ENCODE data around the gene LEMD1.
"Not testable (repeated sequence)": the region's sequence is repeated elsewhere in the genome, so short reads cannot be mapped to it uniquely, and the experiment has no call there.

The LEMD1 gene

DNA sequence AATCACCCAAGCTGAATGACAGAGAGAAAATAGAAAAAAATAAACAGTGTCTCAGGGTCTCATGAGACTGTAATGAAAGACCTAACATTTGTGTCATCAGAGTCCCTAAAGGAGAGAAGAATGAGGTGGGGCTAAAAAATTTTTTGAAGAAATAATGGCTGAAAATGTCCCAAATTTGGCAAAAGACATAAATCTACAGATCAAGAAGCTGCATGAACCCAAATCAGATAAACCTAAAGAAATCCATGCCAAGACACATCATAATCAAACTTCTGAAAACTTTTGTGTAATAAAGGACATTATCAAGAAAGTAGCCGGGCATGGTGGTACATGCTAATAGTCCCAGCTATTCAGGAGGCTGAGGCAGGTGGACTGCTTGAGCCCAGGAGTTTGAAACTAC, 29.2 kb downstream of the LEMD1 start:
- Histone ChIP-seq H2BK12ac (ENCODE audit: low read length) (no peak overlapping the region), H3K23ac (ENCODE audit: low read depth, low read length, poor library complexity) (no peak overlapping the region), H3K79me1 (ENCODE audit: low read depth, low read length) (no peaks in the 10 kb centered on the region), H3K18ac (ENCODE audit: low read length) (no peak overlapping the region), H2BK5ac (ENCODE audit: low read length) (no peak overlapping the region), H2BK15ac (ENCODE audit: low read length) (no peak overlapping the region), H3K9me3 (replicated peaks in 1 of 2; ENCODE audit: control insufficient read depth in 2 of 2, insufficient read depth in 1 of 2, low read depth in 1 of 2, low read length in 2 of 2) (peaks cover 0 to 2% of the 10 kb centered on the region in 2 donors), H3K36me3 (replicated peaks in 1 of 2; ENCODE audit: control insufficient read depth in 2 of 2, insufficient read depth in 2 of 2, low read length in 2 of 2) (no peaks in the 10 kb centered on the region), H3K4me2 (ENCODE audit: insufficient read depth, low read length, poor library complexity, severe bottlenecking) (no peak overlapping the region), H2AK5ac (ENCODE audit: low read depth, low read length) (no peak overlapping the region), H3K4me3 (ENCODE audit: low read length in 2 of 2) (no peak overlapping the region), H3K4me1 (ENCODE audit: control insufficient read depth in 2 of 2, insufficient read depth in 1 of 2, low read depth in 1 of 2, low read length in 2 of 2) (no peaks in the 10 kb centered on the region), H3K27ac (replicated peaks; ENCODE audit: low read length) (no peak overlapping the region), H2AFZ (ENCODE audit: low read length) (no peak overlapping the region), H3K4ac (ENCODE audit: low read length) (no peak overlapping the region), H3K27me3 (ENCODE audit: control insufficient read depth in 3 of 3, insufficient read depth in 3 of 3, low read depth in 1 of 3, low read length in 3 of 3) (peaks cover 0 to 4% (median 0%) of the 10 kb centered on the region in 3 experiments), H3K9ac (ENCODE audit: low read depth, low read length, poor library complexity) (no peak overlapping the region), H2BK120ac (ENCODE audit: low read depth, low read length) (no peak overlapping the region), H4K8ac (ENCODE audit: low read depth, low read length) (no peak overlapping the region), H3K14ac (ENCODE audit: low read length) (no peak overlapping the region), H4K91ac (ENCODE audit: low read depth, low read length, poor library complexity) (no peak overlapping the region)
- no peak for DNase-seq (ENCODE audit: low spot score)
- no CpG with 5 or more reads among the region's 1 CpG for WGBS, 2 donors (ENCODE audit: extremely low coverage in 2 of 2, insufficient read length in 2 of 2, insufficient replicate concordance in 1 of 2)

DNA sequence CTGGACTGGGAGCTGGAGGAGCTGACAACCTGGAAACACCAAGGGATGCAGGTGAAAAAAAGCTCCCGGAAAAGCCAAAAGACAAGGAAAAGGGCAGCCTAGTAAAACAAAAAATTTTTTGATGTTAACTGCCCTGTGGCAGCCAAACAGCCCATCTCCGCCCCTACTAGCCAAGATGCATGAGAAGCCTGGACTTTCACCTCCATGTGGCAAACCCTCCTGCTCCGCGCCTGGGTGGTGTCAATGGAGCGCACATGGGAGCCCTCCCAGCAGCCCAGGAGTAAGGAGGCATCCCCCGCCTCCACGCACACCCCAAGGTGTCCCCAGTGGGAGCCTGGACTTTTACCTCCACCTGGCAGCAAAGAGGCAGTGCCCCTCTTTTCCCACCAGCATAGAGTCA, 30.5 kb downstream of the LEMD1 start:
- DNase-seq (ENCODE audit: low spot score), result no peak
- Histone ChIP-seq H3K9ac (ENCODE audit: low read depth, low read length, poor library complexity) (no peak overlapping the region), H3K9me3 (replicated peaks in 1 of 2; ENCODE audit: control insufficient read depth in 2 of 2, insufficient read depth in 1 of 2, low read depth in 1 of 2, low read length in 2 of 2) (peaks cover 0 to 2% of the 10 kb centered on the region in 2 donors), H2BK12ac (ENCODE audit: low read length) (no peak overlapping the region), H3K14ac (ENCODE audit: low read length) (no peak overlapping the region), H3K4me1 (ENCODE audit: control insufficient read depth in 2 of 2, insufficient read depth in 1 of 2, low read depth in 1 of 2, low read length in 2 of 2) (no peaks in the 10 kb centered on the region), H2AK5ac (ENCODE audit: low read depth, low read length) (no peak overlapping the region), H4K8ac (ENCODE audit: low read depth, low read length) (no peak overlapping the region), H3K36me3 (replicated peaks in 1 of 2; ENCODE audit: control insufficient read depth in 2 of 2, insufficient read depth in 2 of 2, low read length in 2 of 2) (no peaks in the 10 kb centered on the region), H2AFZ (ENCODE audit: low read length) (no peak overlapping the region), H2BK120ac (ENCODE audit: low read depth, low read length) (no peak overlapping the region), H3K23ac (ENCODE audit: low read depth, low read length, poor library complexity) (no peak overlapping the region), H4K91ac (ENCODE audit: low read depth, low read length, poor library complexity) (no peak overlapping the region), H2BK5ac (ENCODE audit: low read length) (no peak overlapping the region), H3K79me1 (ENCODE audit: low read depth, low read length) (no peaks in the 10 kb centered on the region), H3K4me2 (ENCODE audit: insufficient read depth, low read length, poor library complexity, severe bottlenecking) (no peak overlapping the region), H3K4ac (ENCODE audit: low read length) (no peak overlapping the region), H3K27ac (replicated peaks; ENCODE audit: low read length) (no peak overlapping the region), H3K4me3 (ENCODE audit: low read length in 2 of 2) (no peak overlapping the region), H2BK15ac (ENCODE audit: low read length) (no peak overlapping the region), H3K18ac (ENCODE audit: low read length) (peak overlapping the region; percentile 72), H3K27me3 (ENCODE audit: control insufficient read depth in 3 of 3, insufficient read depth in 3 of 3, low read depth in 1 of 3, low read length in 3 of 3) (peaks cover 0 to 10% (median 0%) of the 10 kb centered on the region in 3 experiments)
- WGBS, 2 donors (ENCODE audit: extremely low coverage in 2 of 2, insufficient read length in 2 of 2, insufficient replicate concordance in 1 of 2), result no CpG with 5 or more reads among the region's 7 CpGs

DNA sequence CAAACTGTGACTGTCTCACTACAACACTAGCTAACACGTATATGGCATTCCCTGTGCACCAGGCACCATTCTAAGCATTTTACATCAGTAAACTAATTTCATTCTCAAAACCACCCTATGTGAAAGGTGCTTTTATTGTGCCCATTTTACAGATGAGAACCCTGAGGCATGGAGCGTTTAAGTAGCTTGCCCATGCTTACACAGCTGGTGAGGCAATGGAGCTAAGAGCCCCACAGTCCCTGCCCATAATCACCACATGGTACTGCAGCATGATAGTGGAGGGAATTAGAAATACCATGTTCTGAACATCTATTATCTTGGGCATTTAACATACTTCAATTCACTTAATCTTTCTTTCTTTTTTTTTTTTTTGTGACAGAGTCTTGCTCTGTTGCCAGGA, 34.0 kb downstream of the LEMD1 start:
- H4K8ac ChIP-seq (ENCODE audit: low read depth, low read length), result no peak overlapping the region
- H2BK15ac ChIP-seq (ENCODE audit: low read length), result no peak overlapping the region
- H2BK120ac ChIP-seq (ENCODE audit: low read depth, low read length), result no peak overlapping the region
- WGBS, 2 donors (ENCODE audit: extremely low coverage in 2 of 2, insufficient read length in 2 of 2, insufficient replicate concordance in 1 of 2), result no CpG with 5 or more reads among the region's 2 CpGs
- H2AK5ac ChIP-seq (ENCODE audit: low read depth, low read length), result no peak overlapping the region
- no peak overlapping the region for H2BK12ac ChIP-seq (ENCODE audit: low read length)
- peaks cover 0 to 4% of the 10 kb centered on the region in 2 donors for H3K4me1 ChIP-seq (ENCODE audit: control insufficient read depth in 2 of 2, insufficient read depth in 1 of 2, low read depth in 1 of 2, low read length in 2 of 2)
- H4K91ac ChIP-seq (ENCODE audit: low read depth, low read length, poor library complexity), result no peak overlapping the region
- no peak overlapping the region for H3K23ac ChIP-seq (ENCODE audit: low read depth, low read length, poor library complexity)
- H3K18ac ChIP-seq (ENCODE audit: low read length), result no peak overlapping the region
- H2AFZ ChIP-seq (ENCODE audit: low read length), result no peak overlapping the region
- DNase-seq (ENCODE audit: low spot score), result no peak
- H3K4ac ChIP-seq (ENCODE audit: low read length), result no peak overlapping the region
- no peak overlapping the region for H3K9ac ChIP-seq (ENCODE audit: low read depth, low read length, poor library complexity)
- H3K4me3 ChIP-seq (ENCODE audit: low read length in 2 of 2), result no peak overlapping the region
- H2BK5ac ChIP-seq (ENCODE audit: low read length), result no peak overlapping the region
- H3K79me1 ChIP-seq (ENCODE audit: low read depth, low read length), result no peaks in the 10 kb centered on the region
- H3K27ac ChIP-seq (replicated peaks; ENCODE audit: low read length), result no peak overlapping the region
- no peaks in the 10 kb centered on the region for H3K36me3 ChIP-seq (replicated peaks in 1 of 2; ENCODE audit: control insufficient read depth in 2 of 2, insufficient read depth in 2 of 2, low read length in 2 of 2)
- no peak overlapping the region for H3K4me2 ChIP-seq (ENCODE audit: insufficient read depth, low read length, poor library complexity, severe bottlenecking)
- H3K9me3 ChIP-seq (replicated peaks in 1 of 2; ENCODE audit: control insufficient read depth in 2 of 2, insufficient read depth in 1 of 2, low read depth in 1 of 2, low read length in 2 of 2), result no peaks in the 10 kb centered on the region
- H3K14ac ChIP-seq (ENCODE audit: low read length), result no peak overlapping the region
- peaks cover 0 to 17% (median 0%) of the 10 kb centered on the region in 3 experiments for H3K27me3 ChIP-seq (ENCODE audit: control insufficient read depth in 3 of 3, insufficient read depth in 3 of 3, low read depth in 1 of 3, low read length in 3 of 3)

DNA sequence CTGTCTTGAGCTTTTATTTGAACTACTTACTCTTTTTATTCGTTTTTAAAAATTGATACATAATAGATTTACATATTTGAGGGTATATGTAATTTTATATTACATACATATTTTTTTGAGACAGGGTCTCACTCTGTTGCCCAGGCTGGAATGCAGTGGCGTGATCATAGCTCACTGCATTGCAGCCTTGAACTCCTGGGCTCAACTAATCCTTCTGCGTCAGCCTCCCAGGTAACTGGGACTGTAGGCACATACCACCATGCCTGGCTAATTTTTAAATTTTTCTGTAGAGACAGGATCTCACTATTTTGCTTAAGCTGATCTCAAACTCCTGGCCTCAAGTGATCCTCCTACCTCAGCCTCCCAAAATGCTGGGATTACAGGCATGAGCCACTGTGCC, 38.9 kb downstream of the LEMD1 start:
- not testable (repeated sequence) for H2BK5ac ChIP-seq (ENCODE audit: low read length); H2BK15ac ChIP-seq (ENCODE audit: low read length); H3K4me3 ChIP-seq (ENCODE audit: low read length in 2 of 2); H3K23ac ChIP-seq (ENCODE audit: low read depth, low read length, poor library complexity); H3K4me2 ChIP-seq (ENCODE audit: insufficient read depth, low read length, poor library complexity, severe bottlenecking); H3K36me3 ChIP-seq (replicated peaks in 1 of 2; ENCODE audit: control insufficient read depth in 2 of 2, insufficient read depth in 2 of 2, low read length in 2 of 2); H3K4ac ChIP-seq (ENCODE audit: low read length); H3K9ac ChIP-seq (ENCODE audit: low read depth, low read length, poor library complexity); H3K27ac ChIP-seq (replicated peaks; ENCODE audit: low read length); H3K79me1 ChIP-seq (ENCODE audit: low read depth, low read length); H4K91ac ChIP-seq (ENCODE audit: low read depth, low read length, poor library complexity); H3K14ac ChIP-seq (ENCODE audit: low read length); H2BK120ac ChIP-seq (ENCODE audit: low read depth, low read length); DNase-seq (ENCODE audit: low spot score); H3K4me1 ChIP-seq (ENCODE audit: control insufficient read depth in 2 of 2, insufficient read depth in 1 of 2, low read depth in 1 of 2, low read length in 2 of 2); H2BK12ac ChIP-seq (ENCODE audit: low read length); H2AK5ac ChIP-seq (ENCODE audit: low read depth, low read length); H3K9me3 ChIP-seq (replicated peaks in 1 of 2; ENCODE audit: control insufficient read depth in 2 of 2, insufficient read depth in 1 of 2, low read depth in 1 of 2, low read length in 2 of 2); H2AFZ ChIP-seq (ENCODE audit: low read length); H4K8ac ChIP-seq (ENCODE audit: low read depth, low read length); H3K18ac ChIP-seq (ENCODE audit: low read length)
- peaks cover 0 to 18% (median 0%) of the 10 kb centered on the region in 3 experiments for H3K27me3 ChIP-seq (ENCODE audit: control insufficient read depth in 3 of 3, insufficient read depth in 3 of 3, low read depth in 1 of 3, low read length in 3 of 3)
- no CpG with 5 or more reads among the region's 3 CpGs for WGBS, 2 donors (ENCODE audit: extremely low coverage in 2 of 2, insufficient read length in 2 of 2, insufficient replicate concordance in 1 of 2)

Data from neuronal stem cell (in vitro differentiated cells).